Measurements from ENCODE around the gene IL15RA. TPM values are rescaled to one million over a fixed set of nuclear protein-coding genes. Genes with fewer than 3 reads are reported as not detected.
"Not testable (repeated sequence)": the region's sequence is repeated elsewhere in the genome, so short reads cannot be mapped to it uniquely, and the experiment has no call there.

IL15RA gene
- total and polyA plus RNA-seq, 9 donors: 0.96 to 4.9 (median 1.5) TPM

DNA sequence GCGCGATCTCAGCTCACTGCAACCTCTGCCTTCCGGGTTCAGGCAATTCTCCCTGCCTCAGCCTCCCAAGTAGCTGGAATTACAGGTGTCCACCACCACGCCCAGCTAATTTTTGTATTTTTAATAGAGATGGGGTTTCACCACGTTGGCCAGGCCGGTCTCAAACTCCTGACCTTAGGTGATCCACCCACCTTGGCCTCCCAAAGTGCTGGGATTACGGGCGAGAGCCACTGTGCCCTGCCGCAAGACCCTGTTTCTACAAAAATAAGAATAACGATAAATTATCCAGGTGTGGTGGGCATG lies 16.4 kb downstream of the IL15RA start:
- WGBS (ENCODE audit: insufficient coverage): 98% methylated on average over 6 of the region's 10 CpGs
- not testable (repeated sequence) for H3K36me3 ChIP-seq (ENCODE audit: control insufficient read depth, insufficient read depth, low read length); DNase-seq; H3K27ac ChIP-seq (ENCODE audit: low read length); H3K27me3 ChIP-seq (ENCODE audit: control insufficient read depth, insufficient read depth, low read length); H3K4me1 ChIP-seq (ENCODE audit: control insufficient read depth, insufficient read depth, low read length); H3K4me3 ChIP-seq (ENCODE audit: low read length); H3K9me3 ChIP-seq (replicated peaks; ENCODE audit: control insufficient read depth, low read depth, low read length)

DNA sequence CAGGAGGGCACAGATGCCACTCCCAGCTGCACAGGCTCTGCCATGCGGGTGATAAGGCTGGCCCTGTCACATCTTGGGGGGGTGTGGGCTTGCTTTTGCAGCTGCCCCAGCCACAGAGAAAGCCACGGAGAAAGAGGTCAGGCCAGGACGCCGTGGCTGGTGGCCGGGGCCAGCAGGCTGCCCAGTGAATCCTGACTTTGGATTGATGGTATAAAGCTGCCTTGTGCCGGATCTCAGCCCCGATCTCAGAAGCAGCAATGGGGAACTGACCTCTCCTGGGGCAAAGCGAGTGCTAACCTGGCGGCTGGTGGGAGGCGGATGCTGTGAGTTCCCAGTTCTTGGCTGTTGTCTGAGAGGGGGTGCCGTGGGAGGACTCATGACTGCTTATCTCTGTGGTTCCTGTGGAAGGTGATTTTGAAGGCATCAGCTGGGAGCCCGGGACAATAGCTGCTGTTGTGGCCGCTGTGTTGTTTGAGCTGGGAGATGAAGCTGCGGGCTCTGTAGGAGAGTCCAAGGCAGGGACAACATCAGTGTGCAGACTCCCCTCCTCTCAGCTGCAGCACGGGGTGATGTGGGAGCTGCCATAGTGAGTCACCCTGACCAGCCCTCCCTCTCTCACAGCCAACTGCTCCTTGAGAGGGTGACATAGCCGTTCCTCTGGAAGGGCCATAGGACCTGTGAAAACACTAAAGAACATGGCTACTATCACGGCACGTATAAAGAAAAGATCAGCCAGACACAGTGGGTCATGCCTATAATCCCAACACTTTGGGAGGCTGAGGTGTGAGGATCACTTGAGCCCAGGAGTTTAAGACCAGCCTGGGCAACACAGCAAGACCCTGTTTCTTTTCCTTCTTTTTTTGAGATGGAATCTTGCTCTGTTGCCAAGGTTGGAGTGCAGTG lies 17.0 kb downstream of the IL15RA start:
- DNase-seq: no peak
- Histone ChIP-seq H3K9me3 (replicated peaks; ENCODE audit: control insufficient read depth, low read depth, low read length) (no peaks in the 10 kb centered on the region), H3K4me1 (ENCODE audit: control insufficient read depth, insufficient read depth, low read length) (no peaks in the 10 kb centered on the region), H3K27me3 (ENCODE audit: control insufficient read depth, insufficient read depth, low read length) (no peaks in the 10 kb centered on the region), H3K27ac (ENCODE audit: low read length) (no peak overlapping the region), H3K4me3 (ENCODE audit: low read length) (no peak overlapping the region), H3K36me3 (ENCODE audit: control insufficient read depth, insufficient read depth, low read length) (no peaks in the 10 kb centered on the region)
- WGBS (ENCODE audit: insufficient coverage): 81% methylated on average over 16 of the region's 18 CpGs

DNA sequence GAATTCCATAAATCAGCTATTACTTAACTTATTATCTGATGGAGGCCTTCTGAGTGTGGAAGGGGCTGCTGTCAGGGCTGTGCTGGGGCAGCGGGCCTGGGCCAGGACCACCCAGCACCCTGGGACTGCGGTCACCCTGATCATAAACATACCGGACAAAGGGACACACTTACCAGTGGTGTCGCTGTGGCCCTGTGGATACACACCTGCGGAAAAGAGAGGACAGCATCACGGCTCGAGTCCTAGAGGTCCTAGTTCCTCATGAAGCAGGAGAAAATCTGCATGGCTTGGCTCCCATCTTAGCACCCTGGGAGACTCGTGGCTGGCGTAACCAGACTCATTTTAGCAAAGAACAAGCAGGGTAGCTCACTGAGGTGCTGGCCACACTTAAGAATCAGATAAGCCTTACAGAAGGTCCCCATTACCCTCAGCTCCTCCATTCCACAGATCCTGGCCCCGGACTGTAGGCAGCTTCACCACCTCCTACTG lies 17.7 kb downstream of the IL15RA start:
- WGBS (ENCODE audit: insufficient coverage): 90% methylated on average over 6 of the region's 10 CpGs
- H3K36me3 ChIP-seq (ENCODE audit: control insufficient read depth, insufficient read depth, low read length): no peaks in the 10 kb centered on the region

DNA sequence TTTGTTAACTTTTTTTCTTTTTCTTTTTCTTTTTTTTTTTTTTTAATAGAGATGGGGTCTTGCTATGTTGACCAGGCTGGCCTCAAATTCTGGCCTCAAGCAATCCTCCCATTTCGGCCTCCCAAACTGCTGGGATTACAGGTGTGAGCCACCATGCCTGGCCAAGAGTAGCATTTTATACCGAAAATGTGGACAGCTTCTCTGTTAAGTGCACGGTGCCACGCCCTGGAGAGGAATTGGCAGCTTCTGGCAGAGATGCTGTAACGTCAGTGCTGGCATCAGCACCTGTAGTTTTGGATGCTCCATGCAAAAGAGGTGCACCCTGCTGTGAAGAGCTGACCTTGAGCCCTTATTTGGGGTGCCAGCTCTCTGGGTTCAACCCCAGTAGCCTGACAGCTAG lies 18.2 kb downstream of the IL15RA start:
- H3K27me3 ChIP-seq (ENCODE audit: control insufficient read depth, insufficient read depth, low read length): no peaks in the 10 kb centered on the region
- H3K4me3 ChIP-seq (ENCODE audit: low read length): no peak overlapping the region
- 92% methylated on average over 5 of the region's 5 CpGs for WGBS (ENCODE audit: insufficient coverage)
- H3K4me1 ChIP-seq (ENCODE audit: control insufficient read depth, insufficient read depth, low read length): no peaks in the 10 kb centered on the region
- DNase-seq: no peak
- H3K9me3 ChIP-seq (replicated peaks; ENCODE audit: control insufficient read depth, low read depth, low read length): no peaks in the 10 kb centered on the region
- no peaks in the 10 kb centered on the region for H3K36me3 ChIP-seq (ENCODE audit: control insufficient read depth, insufficient read depth, low read length)
- H3K27ac ChIP-seq (ENCODE audit: low read length): no peak overlapping the region

More for the DNA sequence above, 17.7 kb downstream of the IL15RA start:
- Histone ChIP-seq H3K9me3 (replicated peaks; ENCODE audit: control insufficient read depth, low read depth, low read length) (no peaks in the 10 kb centered on the region), H3K4me3 (ENCODE audit: low read length) (no peak overlapping the region), H3K4me1 (ENCODE audit: control insufficient read depth, insufficient read depth, low read length) (no peaks in the 10 kb centered on the region), H3K27ac (ENCODE audit: low read length) (no peak overlapping the region), H3K27me3 (ENCODE audit: control insufficient read depth, insufficient read depth, low read length) (no peaks in the 10 kb centered on the region)
- no peak for DNase-seq

DNA sequence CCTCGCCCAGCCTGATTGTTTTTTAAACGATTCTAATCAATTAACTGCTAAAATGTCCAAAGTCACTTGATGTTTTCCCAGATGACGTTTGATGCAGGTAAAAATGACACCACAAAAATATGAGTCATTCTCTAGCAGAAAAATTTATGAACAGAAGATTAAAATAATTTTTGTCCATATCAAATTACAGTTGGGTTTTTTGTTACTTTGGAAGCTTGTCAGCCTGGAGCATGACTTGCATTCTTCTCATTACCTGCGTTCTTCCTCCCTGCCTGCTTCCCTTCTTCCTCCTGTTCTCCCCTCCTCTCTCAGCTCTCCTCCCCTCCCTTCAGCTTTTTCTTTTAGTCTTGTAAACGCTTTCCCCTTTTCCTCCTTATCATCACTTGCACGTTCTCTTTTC lies 18.7 kb downstream of the IL15RA start:
- WGBS (ENCODE audit: insufficient coverage): 0% methylated on average over 1 of the region's 6 CpGs
- no peaks in the 10 kb centered on the region for H3K4me1 ChIP-seq (ENCODE audit: control insufficient read depth, insufficient read depth, low read length)
- no peak overlapping the region for H3K27ac ChIP-seq (ENCODE audit: low read length)
- no peaks in the 10 kb centered on the region for H3K36me3 ChIP-seq (ENCODE audit: control insufficient read depth, insufficient read depth, low read length)
- H3K9me3 ChIP-seq (replicated peaks; ENCODE audit: control insufficient read depth, low read depth, low read length): no peaks in the 10 kb centered on the region
- no peak overlapping the region for H3K4me3 ChIP-seq (ENCODE audit: low read length)
- H3K27me3 ChIP-seq (ENCODE audit: control insufficient read depth, insufficient read depth, low read length): no peaks in the 10 kb centered on the region
- no peak for DNase-seq

DNA sequence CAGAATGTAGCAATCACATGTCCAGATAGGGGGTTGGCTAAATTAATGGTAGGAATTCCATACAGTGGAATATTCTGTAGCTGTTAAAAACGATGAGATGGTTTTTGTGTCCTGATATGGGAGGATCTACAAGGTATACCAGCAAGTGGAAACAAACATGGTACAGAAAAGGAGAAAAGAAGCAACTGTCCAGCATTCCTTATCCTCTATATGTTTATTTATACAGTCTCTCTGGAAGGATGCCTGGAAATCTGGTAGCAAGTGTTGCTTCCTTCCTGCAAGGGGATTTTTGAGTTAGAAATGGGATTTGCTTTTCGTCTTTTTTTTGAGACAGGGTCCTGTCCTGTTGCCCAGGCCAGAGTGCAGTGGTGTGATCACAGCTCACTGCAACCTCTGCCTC lies 19.3 kb downstream of the IL15RA start:
- DNase-seq: peak; percentile 18
- Histone ChIP-seq H3K27ac (ENCODE audit: low read length) (no peak overlapping the region), H3K4me1 (ENCODE audit: control insufficient read depth, insufficient read depth, low read length) (no peaks in the 10 kb centered on the region), H3K27me3 (ENCODE audit: control insufficient read depth, insufficient read depth, low read length) (no peaks in the 10 kb centered on the region), H3K9me3 (replicated peaks; ENCODE audit: control insufficient read depth, low read depth, low read length) (no peaks in the 10 kb centered on the region), H3K4me3 (ENCODE audit: low read length) (no peak overlapping the region), H3K36me3 (ENCODE audit: control insufficient read depth, insufficient read depth, low read length) (no peaks in the 10 kb centered on the region)
- no CpG with 5 or more reads among the region's 2 CpGs for WGBS (ENCODE audit: insufficient coverage)

DNA sequence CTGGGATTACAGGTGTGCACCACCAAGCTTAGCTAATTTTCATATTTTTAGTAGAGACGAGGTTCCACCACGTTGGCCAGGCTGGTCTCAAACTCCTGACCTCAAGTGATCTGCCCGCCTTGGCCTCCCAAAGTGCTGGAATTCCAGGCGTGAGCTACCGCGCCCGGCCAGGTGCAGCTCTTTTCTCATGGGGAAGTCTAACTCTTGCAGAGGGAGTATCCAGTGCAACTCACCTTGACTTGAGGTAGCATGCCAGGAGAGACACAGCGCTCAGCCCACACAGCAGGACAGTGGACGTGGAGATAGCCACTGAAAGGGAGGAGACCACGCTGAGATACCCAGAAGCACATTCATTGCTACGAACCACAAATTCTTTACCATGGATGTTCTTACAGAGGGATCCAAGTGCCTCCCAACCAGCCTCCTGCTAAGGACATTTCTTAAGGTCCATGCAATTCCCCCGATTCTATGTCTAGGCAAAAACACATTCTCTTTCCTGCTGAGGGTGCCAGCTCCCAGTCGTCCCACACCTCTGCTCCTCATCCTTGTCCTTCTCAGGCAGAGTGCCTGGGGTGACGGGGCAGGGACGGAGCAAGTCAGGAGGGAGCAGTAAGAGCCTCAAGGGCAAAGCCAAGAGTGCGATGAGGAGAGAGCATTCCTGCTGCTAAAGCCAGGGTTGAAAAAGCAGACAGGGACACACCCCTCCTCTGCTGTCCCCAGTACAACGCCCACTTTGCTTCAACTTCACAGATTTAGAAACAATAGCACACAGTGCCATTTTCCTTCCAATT lies 21.0 kb downstream of the IL15RA start:
- H3K36me3 ChIP-seq (ENCODE audit: control insufficient read depth, insufficient read depth, low read length): no peaks in the 10 kb centered on the region
- no peak overlapping the region for H3K4me3 ChIP-seq (ENCODE audit: low read length)
- H3K4me1 ChIP-seq (ENCODE audit: control insufficient read depth, insufficient read depth, low read length): no peaks in the 10 kb centered on the region
- H3K27ac ChIP-seq (ENCODE audit: low read length): no peak overlapping the region
- 82% methylated on average over 10 of the region's 17 CpGs for WGBS (ENCODE audit: insufficient coverage)
- H3K27me3 ChIP-seq (ENCODE audit: control insufficient read depth, insufficient read depth, low read length): no peaks in the 10 kb centered on the region
- no peak for DNase-seq
- H3K9me3 ChIP-seq (replicated peaks; ENCODE audit: control insufficient read depth, low read depth, low read length): no peaks in the 10 kb centered on the region

DNA sequence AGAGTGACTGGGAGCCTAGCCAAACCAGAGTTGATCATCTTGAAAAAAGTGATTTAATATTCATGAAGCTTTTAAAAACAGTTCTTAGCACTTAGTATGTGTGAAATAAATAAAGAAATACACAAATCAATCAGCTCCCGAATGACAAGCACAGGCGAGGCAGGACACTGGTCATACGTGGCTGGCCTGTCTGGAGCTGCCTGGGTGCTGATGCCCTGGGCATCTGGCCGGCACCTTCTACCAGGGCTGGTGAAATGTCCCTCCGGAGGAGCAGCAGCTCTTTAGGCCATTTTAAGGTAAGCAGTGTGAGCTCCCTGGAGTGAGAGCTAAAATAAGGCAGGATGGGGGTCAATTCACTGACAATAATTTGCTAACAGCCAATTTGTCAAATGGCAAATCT lies 23.7 kb downstream of the IL15RA start:
- Histone ChIP-seq H3K36me3 (ENCODE audit: control insufficient read depth, insufficient read depth, low read length) (no peaks in the 10 kb centered on the region), H3K27me3 (ENCODE audit: control insufficient read depth, insufficient read depth, low read length) (no peaks in the 10 kb centered on the region), H3K4me1 (ENCODE audit: control insufficient read depth, insufficient read depth, low read length) (peaks cover 5% of the 10 kb centered on the region), H3K4me3 (ENCODE audit: low read length) (no peak overlapping the region), H3K9me3 (replicated peaks; ENCODE audit: control insufficient read depth, low read depth, low read length) (no peaks in the 10 kb centered on the region), H3K27ac (ENCODE audit: low read length) (no peak overlapping the region)
- no peak for DNase-seq
- WGBS (ENCODE audit: insufficient coverage): 82% methylated on average over 2 of the region's 5 CpGs

DNA sequence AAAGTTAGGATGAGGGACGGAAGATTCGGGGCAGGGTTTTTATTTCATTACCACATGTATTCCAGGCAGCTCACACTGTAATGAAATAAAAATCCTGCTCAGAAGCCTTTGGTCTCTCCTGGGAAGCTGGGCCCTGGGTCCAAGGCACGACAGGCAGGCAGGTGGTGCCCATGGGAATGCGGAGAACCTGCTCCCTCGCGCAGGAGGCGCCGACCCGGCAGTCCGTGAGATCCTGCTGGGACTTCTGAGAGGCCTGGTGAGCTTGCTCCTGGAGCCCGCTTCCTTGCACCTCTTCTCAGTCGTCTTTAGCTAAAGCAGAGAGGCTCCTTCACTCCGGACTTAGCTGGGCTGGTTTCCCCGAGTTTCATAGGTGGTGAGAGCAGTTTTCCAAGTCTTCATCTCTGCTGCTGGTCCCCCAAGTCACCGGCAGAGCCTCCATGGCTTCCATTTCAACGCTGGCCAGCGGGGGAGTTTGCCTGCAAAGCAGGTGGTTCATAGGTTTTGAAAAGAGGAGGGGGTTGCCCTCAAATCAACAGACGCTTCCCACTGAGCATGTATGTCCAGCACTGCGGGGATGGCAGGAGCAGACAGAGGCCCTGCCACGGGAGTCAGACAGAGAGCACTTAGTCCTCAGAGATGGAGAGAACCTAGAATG lies 24.5 kb downstream of the IL15RA start:
- WGBS (ENCODE audit: insufficient coverage): 64% methylated on average over 18 of the region's 20 CpGs
- Histone ChIP-seq H3K9me3 (replicated peaks; ENCODE audit: control insufficient read depth, low read depth, low read length) (no peaks in the 10 kb centered on the region), H3K27me3 (ENCODE audit: control insufficient read depth, insufficient read depth, low read length) (no peaks in the 10 kb centered on the region), H3K36me3 (ENCODE audit: control insufficient read depth, insufficient read depth, low read length) (no peaks in the 10 kb centered on the region), H3K4me1 (ENCODE audit: control insufficient read depth, insufficient read depth, low read length) (peaks cover 5% of the 10 kb centered on the region), H3K4me3 (ENCODE audit: low read length) (no peak overlapping the region), H3K27ac (ENCODE audit: low read length) (no peak overlapping the region)
- no peak for DNase-seq
